Superior temporal gyrus (tissue), 1 donor: ENCODE results near the gene WIPI1.
"Not testable (repeated sequence)": the region's sequence is repeated elsewhere in the genome, so short reads cannot be mapped to it uniquely, and the experiment has no call there.

Source experiments
- DNase-seq: peaks from one replicate; pipeline ENCODE4 v3.0.0-alpha.2; 2016; ENCODE audit errors: extremely low spot score

The WIPI1 gene

GRCh38 chr17:68437979-68438822 is 19.1 kb downstream of the WIPI1 start:
- peak; percentile 15 for DNase-seq

- DNase-seq, result peak; percentile 81
Measured at GRCh38 chr17:68435876-68436842, 21.1 kb downstream of the WIPI1 start.

GRCh38 chr17:68435361-68435760 is 21.9 kb downstream of the WIPI1 start:
- DNase-seq, result no peak

DNA sequence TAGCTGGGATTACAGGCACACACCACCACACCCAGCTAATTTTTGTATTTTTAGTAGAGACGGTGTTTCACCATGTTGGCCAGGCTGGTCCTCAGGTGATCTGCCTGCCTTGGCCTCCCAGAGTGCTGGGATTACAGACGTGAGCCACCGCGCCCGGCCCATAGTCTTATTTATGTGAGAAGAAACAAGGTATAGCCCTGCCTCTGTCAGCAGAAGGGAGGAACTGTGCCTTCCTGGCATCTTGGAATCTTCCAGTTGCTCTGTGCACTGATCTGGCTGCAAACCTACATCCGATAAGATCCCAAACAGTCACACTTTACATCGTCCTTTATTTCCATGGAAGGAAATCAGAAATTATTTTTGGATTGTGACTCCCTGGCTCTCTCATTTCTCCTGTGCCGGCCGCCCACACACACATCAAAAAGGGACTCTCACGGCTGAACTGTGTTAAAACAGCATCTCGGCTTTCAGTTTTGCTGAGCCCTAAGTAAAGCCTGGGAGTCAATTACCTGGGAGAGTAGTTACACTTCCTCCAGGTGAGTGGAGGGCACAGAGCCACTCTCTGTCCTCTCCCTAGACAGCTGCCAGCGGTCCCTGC is 23.3 kb downstream of the WIPI1 start:
- peak; percentile 60 for DNase-seq

DNA sequence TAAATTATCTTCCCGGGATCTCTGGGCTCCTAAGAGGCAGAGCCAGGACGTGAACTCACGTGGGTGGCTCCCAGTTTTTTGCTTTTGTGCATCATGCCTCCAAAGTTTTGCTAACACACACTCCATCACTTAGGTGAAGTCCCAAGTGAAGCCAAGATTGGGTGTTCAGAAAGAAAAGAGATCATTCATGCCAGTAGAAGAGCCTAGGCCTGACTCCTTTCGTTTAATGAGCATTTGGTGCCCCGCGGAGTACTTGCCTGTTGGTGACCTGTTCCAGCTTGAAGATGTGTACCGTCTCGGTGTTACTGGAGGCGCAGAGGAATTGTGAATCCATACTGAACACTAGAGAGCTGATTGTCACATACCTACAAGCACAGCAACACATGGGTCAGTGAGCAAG is 24.1 kb downstream of the WIPI1 start:
- DNase-seq, result no peak

GRCh38 chr17:68432086-68432864 is 25.0 kb downstream of the WIPI1 start:
- no peak for DNase-seq

DNA sequence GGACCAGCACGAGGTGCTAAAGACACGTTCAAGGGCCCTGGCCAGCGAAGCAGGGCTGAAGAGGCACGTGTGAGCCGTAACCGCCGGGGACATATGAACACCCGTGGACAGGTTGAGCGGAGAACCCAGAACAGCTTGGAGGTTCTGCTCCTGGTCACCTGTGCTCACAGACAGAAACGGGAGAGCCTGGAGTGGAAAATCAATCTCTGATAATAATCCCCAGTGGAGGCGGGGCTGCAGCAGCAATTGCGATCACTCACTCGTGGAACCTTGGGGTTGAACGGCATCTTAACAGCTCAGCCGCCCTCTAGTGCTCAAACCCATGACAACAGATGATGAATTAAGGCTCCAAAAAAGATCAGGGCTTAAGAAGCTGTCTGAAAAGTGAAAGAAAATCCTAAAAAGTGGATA is 25.6 kb downstream of the WIPI1 start:
- no peak for DNase-seq

DNA sequence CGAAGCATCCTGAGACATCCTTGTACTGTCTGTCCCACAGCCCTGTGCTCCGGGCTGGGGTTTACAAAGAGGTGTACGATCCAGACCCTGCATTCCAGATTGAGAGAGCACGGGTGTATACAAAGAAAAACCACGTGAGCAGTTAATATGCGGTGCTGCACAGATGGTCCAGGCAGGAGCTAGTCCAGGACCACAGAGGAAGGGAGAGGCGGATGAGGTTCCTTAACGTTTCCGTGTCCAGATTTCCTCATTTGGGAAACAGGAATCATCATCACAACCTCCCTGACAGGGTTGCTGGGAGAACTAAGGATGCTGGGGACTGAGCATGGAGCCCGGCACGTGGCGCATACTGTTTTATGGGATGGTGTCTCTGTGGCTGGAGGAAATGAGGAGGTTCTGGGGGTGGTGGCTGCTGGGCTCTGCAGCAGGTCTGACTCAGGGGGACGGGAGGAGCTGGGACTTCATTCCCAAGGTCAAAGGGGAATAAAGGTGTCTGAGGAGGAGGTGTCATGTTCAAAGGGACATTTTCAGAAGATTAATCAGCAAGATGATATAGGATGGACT is 26.2 kb downstream of the WIPI1 start:
- DNase-seq, result no peak

DNA sequence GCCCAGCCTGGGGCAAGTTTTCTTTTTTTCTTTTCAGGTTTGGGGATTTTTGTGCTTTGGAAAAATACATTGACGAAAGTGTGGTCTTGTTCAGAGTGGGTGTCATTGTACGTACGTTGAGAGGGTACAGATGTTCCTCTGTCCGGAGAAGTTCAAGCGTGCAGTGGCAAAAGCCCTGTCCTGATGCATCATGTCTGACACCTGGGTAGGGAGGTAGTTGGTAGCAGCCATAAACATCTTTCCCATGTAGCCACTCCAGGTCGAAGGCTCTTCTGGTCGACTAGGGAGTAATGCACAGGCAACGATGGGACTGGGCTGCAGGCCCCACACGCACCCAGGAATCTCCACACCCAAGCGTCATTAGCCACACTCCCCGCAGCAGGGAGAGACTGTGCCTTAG is 27.4 kb downstream of the WIPI1 start:
- no peak for DNase-seq

DNA sequence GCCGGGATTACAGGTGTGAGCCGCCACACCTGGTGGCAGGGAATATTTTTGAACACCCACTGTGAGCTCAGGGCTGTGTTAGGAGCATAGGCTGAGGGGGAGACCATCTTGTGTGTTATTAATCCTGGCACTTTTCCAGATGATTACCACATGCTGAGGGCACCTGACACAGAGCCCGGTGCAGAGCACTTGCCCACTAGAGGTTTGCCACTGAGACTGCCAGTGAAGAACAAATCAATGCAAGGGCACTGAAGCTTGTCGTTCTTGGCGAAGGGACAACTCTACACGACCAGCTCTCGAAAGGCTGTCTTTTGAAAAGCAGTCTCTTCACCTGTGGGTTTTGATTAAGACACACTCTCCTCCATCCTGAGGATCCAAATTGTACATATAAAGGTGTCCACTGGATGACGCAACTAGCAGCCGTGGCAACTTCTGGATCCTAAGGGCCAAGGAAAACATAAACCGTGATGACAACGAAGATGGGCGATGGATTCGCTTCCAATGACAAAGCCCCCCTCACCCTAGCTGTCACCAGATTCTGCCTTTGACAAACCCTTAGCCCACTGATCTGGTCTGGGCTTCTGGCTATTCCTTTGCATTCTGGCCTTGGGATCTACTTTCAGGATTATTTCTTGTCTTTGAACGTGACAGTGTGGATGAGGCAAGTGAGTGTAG is 28.7 kb downstream of the WIPI1 start:
- no peak for DNase-seq

DNA sequence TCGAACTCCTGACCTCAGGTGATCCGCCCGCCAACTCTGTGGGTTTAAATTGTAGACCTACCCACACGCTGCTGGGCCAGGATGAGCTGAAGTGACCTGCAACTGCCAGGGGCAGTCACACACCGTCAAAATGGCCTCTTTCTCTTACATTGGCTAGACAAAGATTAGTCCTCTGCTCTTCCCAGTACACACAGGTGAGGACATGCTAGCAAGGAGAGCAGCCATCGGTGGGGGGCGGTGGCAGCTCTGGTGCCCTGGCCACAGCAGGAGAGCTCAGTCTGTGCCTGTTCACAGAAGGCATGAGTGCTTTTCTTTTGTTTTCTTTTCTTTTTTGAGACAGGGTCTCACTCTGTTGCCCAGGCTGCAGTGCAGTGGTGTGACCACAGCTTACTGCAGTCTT is 29.7 kb downstream of the WIPI1 start:
- no peak for DNase-seq

DNA sequence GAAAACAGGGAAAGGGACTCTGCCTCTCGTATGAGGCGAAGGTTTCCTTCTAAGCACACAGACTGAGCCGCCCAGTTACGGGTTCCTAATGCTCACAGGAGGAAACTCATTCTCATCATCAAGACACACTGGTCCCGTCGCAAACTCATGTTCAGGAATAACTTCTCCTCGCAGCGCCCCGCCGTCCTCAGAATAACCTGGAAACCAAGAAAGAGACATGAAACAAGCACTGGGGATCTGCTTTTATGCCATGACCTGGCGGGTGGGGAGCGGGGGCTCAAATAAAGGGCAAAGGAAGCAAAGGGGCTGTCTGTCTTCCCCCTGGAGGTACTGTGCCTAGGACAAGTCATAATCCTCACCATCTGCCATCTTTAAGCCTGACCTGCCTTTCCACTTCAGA is 31.3 kb downstream of the WIPI1 start:
- DNase-seq, result no peak

DNA sequence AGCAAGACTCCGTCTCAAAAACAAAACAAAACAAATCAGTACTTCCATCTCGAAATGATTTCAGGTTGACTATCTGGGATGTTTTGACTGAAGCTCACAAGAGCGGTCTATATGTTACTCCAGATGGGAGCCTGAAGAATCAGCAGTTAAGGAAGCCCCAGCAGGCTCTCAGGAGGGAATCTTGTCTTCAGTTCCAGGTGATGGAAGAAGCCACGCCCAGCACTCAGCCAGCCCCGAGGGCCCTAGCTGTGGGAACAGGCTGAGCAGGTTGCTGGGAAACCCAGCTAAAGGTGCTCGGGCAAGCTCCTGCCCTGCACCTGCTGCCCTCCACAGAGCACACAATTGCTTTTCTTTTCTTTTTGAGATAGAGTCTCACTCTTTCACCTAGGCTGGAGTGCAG is 32.4 kb downstream of the WIPI1 start:
- no peak for DNase-seq

- no peak for DNase-seq
Measured at GRCh38 chr17:68424203-68424602, 33.1 kb downstream of the WIPI1 start.

DNA sequence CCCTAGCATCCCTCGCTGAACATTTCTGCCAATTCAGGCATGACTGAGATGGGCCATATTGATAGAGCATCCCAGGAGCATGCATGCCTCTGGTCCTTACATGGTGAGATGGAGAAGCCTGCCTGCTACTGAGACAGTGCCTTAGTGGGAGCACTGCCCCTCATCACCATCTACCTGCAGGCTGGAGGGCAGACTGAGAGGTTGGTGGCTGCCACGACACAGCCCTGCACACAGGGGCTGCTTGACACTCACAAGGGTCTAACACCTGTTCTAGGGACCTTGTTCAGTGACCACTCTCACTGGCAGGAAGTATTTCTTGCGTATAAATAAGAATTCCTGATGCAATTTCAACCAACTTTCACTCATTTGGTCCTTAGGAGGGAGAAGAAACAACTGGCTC is 34.0 kb downstream of the WIPI1 start:
- DNase-seq, result no peak

GRCh38 chr17:68422821-68423220 is 34.5 kb downstream of the WIPI1 start:
- no peak for DNase-seq

GRCh38 chr17:68421486-68421885 is 35.8 kb downstream of the WIPI1 start:
- DNase-seq, result no peak

- no peak for DNase-seq
Measured at GRCh38 chr17:68420065-68420464, 37.2 kb downstream of the WIPI1 start.

- no peak for DNase-seq
Measured at GRCh38 chr17:68418876-68419275, 38.4 kb downstream of the WIPI1 start.

DNA sequence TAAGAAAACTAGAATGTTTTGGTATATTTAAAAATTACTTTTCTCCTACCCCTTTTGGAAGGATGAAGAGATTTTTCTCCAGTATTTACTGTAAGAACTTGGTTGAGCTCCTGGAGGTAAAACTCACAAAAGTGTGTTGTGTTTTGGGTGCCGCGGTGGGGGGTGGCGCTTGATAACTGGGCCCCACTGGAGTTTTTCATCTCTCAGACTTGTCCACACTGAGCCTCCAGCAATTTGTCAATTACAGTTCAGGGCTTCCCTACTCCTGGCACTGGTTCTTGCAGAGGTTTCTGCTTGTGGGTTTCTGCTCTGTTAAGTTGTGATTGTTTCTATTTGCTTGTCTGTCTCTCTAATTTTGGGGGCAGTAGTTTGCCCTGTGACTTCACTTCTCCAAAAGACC is 40.0 kb downstream of the WIPI1 start:
- no peak for DNase-seq

GRCh38 chr17:68414901-68415300 is 42.4 kb downstream of the WIPI1 start:
- not testable (repeated sequence) for DNase-seq
